Measurements from ENCODE around the gene RIOK2.

DNA sequence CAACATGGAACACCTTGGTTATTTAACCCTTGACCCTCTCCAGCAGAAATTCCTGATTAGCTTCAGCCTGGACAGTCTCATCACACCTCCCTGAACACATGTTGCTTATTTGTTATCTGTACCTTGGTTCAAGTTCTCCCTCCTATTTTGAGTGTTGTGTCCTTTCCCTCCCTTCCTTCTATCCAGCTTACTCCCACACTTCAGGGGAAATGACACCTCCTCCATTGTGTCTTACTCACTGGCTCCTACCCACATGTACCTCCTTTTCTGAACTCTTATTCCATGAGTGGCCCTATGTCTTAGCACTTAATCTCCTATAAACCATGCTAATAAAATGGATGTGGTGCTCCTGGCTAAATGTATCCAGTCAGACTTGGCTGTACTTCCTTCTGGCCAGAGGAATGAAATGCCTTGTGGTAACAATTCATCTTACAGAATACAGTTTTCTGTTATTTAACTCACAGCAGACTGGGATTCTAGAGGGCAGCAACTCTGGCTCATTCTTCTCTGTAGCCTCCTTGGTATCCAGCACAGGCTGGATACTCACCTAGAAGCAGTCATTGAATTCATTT, 51.8 kb downstream of the RIOK2 start:
- no peak for TF ChIP-seq POLR2AphosphoS5 (IDR thresholded peaks at IDR 0.05; ENCODE audit: low read depth, low read length)
- TF ChIP-seq SIN3A (IDR thresholded peaks at IDR 0.05; ENCODE audit: borderline replicate concordance, insufficient read depth, low read length): no peak

All from PFSK-1 (cell line).